ENCODE results near the gene DDX56. TPM values are rescaled to one million over a fixed set of nuclear protein-coding genes. Genes with fewer than 3 reads are reported as not detected.

The DDX56 gene
- polyA plus RNA-seq, 3 donors = 32.2 to 69.3 (median 33.9) TPM

- 100% methylated on average over 1 of the region's 5 CpGs for WGBS (ENCODE audit: insufficient coverage)
- Histone ChIP-seq H3K79me2 (ENCODE audit: insufficient read depth, low read length) (peaks cover 99% of the 10 kb centered on the region), H3K36me3 (replicated peaks in 1 of 2; ENCODE audit: control insufficient read depth in 1 of 2, insufficient read depth in 2 of 2, low read length in 2 of 2) (peaks cover 8 to 16% of the 10 kb centered on the region in 2 donors), H4K20me1 (ENCODE audit: insufficient read depth, low read length) (no peaks in the 10 kb centered on the region), H3K4me2 (replicated peaks; ENCODE audit: extremely low read depth, low read length, poor library complexity, severe bottlenecking) (peak overlapping the region; percentile 38), H3K27me3 (ENCODE audit: control insufficient read depth in 2 of 2, insufficient read depth in 2 of 2, low read length in 2 of 2) (no peaks in the 10 kb centered on the region), H3K4me3 (replicated peaks in 1 of 3; ENCODE audit: low read depth in 2 of 3, low read length in 3 of 3) (peak overlapping the region in 1 of 3 experiments; percentile 32), H3K4me1 (ENCODE audit: control insufficient read depth in 1 of 2, insufficient read depth in 2 of 2, low read length in 2 of 2) (peaks cover 36 to 64% of the 10 kb centered on the region in 2 donors), H3K27ac (ENCODE audit: low read depth in 1 of 2, low read length in 2 of 2) (peak overlapping the region; percentile 44 to 88), H2AFZ (ENCODE audit: insufficient read depth, low read depth, low read length, poor library complexity, severe bottlenecking) (no peak overlapping the region), H3K9ac (ENCODE audit: insufficient read depth, low read length, poor library complexity, severe bottlenecking) (no peak overlapping the region), H3K9me3 (replicated peaks in 1 of 2; ENCODE audit: control insufficient read depth in 1 of 2, insufficient read depth in 1 of 2, low read length in 2 of 2) (no peaks in the 10 kb centered on the region)
- Mint-ChIP-seq H3K4me3 (no peak overlapping the region), H3K36me3 (peaks cover 31 to 34% of the 10 kb centered on the region in 2 donors), H3K27ac (peak overlapping the region; percentile 94 to 99 (median 96)), H3K4me1 (peaks cover 66% of the 10 kb centered on the region), H3K27me3 (ENCODE audit: low read depth in 3 of 3) (no peaks in the 10 kb centered on the region), H3K9me3 (no peaks in the 10 kb centered on the region)
- intact Hi-C loops (cut with micrococcal nuclease) = no loop called here
- DNase-seq = no peak
- no peak for TF ChIP-seq CTCF (IDR thresholded peaks at IDR 0.05)
Measured at GRCh38 chr7:44615793-44616192, 42.1 kb upstream of the DDX56 start.

GRCh38 chr7:44615149-44615611 is 41.5 kb upstream of the DDX56 start:
- intact Hi-C loops (cut with micrococcal nuclease) = no loop called here
- no peak for TF ChIP-seq CTCF (IDR thresholded peaks at IDR 0.05)
- no peak overlapping the region for H2AFZ ChIP-seq (ENCODE audit: insufficient read depth, low read depth, low read length, poor library complexity, severe bottlenecking)
- H3K27ac ChIP-seq (ENCODE audit: low read depth in 1 of 2, low read length in 2 of 2) = peak overlapping the region; percentile 44 to 88
- no peaks in the 10 kb centered on the region for H3K27me3 Mint-ChIP-seq (ENCODE audit: low read depth in 3 of 3)
- H3K4me3 ChIP-seq (replicated peaks in 1 of 3; ENCODE audit: low read depth in 2 of 3, low read length in 3 of 3) = peak overlapping the region in 1 of 3 experiments; percentile 32
- H3K9ac ChIP-seq (ENCODE audit: insufficient read depth, low read length, poor library complexity, severe bottlenecking) = peak overlapping the region; percentile 23
- H3K36me3 ChIP-seq (replicated peaks in 1 of 2; ENCODE audit: control insufficient read depth in 1 of 2, insufficient read depth in 2 of 2, low read length in 2 of 2) = peaks cover 8 to 16% of the 10 kb centered on the region in 2 donors
- peaks cover 60% of the 10 kb centered on the region for H3K4me1 Mint-ChIP-seq
- H3K9me3 ChIP-seq (replicated peaks in 1 of 2; ENCODE audit: control insufficient read depth in 1 of 2, insufficient read depth in 1 of 2, low read length in 2 of 2) = no peaks in the 10 kb centered on the region
- H3K4me3 Mint-ChIP-seq = peak overlapping the region in 1 of 2 donors; percentile 69
- DNase-seq = peak; percentile 88 to 93 (median 91)
- H3K27ac Mint-ChIP-seq = peak overlapping the region; percentile 94 to 99 (median 96)
- no peaks in the 10 kb centered on the region for H3K9me3 Mint-ChIP-seq
- peaks cover 99% of the 10 kb centered on the region for H3K79me2 ChIP-seq (ENCODE audit: insufficient read depth, low read length)
- peaks cover 29 to 58% of the 10 kb centered on the region in 2 donors for H3K4me1 ChIP-seq (ENCODE audit: control insufficient read depth in 1 of 2, insufficient read depth in 2 of 2, low read length in 2 of 2)
- peaks cover 29 to 33% of the 10 kb centered on the region in 2 donors for H3K36me3 Mint-ChIP-seq
- no CpG with 5 or more reads among the region's 2 CpGs for WGBS (ENCODE audit: insufficient coverage)
- H3K4me2 ChIP-seq (replicated peaks; ENCODE audit: extremely low read depth, low read length, poor library complexity, severe bottlenecking) = peak overlapping the region; percentile 38
- H3K27me3 ChIP-seq (ENCODE audit: control insufficient read depth in 2 of 2, insufficient read depth in 2 of 2, low read length in 2 of 2) = no peaks in the 10 kb centered on the region
- no peaks in the 10 kb centered on the region for H4K20me1 ChIP-seq (ENCODE audit: insufficient read depth, low read length)

Measured in CD14-positive monocyte (primary cell).